Measurements from ENCODE around the gene MON2. TPM values are rescaled to one million over a fixed set of nuclear protein-coding genes. Genes with fewer than 3 reads are reported as not detected.
A peak's percentile ranks its signal among the peaks of the same experiment; 100 is the strongest.

The MON2 gene, protein sequence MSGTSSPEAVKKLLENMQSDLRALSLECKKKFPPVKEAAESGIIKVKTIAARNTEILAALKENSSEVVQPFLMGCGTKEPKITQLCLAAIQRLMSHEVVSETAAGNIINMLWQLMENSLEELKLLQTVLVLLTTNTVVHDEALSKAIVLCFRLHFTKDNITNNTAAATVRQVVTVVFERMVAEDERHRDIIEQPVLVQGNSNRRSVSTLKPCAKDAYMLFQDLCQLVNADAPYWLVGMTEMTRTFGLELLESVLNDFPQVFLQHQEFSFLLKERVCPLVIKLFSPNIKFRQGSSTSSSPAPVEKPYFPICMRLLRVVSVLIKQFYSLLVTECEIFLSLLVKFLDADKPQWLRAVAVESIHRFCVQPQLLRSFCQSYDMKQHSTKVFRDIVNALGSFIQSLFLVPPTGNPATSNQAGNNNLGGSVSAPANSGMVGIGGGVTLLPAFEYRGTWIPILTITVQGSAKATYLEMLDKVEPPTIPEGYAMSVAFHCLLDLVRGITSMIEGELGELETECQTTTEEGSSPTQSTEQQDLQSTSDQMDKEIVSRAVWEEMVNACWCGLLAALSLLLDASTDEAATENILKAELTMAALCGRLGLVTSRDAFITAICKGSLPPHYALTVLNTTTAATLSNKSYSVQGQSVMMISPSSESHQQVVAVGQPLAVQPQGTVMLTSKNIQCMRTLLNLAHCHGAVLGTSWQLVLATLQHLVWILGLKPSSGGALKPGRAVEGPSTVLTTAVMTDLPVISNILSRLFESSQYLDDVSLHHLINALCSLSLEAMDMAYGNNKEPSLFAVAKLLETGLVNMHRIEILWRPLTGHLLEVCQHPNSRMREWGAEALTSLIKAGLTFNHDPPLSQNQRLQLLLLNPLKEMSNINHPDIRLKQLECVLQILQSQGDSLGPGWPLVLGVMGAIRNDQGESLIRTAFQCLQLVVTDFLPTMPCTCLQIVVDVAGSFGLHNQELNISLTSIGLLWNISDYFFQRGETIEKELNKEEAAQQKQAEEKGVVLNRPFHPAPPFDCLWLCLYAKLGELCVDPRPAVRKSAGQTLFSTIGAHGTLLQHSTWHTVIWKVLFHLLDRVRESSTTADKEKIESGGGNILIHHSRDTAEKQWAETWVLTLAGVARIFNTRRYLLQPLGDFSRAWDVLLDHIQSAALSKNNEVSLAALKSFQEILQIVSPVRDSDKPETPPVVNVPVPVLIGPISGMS (N-terminal part only)
- 19.6 and 21.3 TPM in 2 replicates for total RNA-seq

DNA sequence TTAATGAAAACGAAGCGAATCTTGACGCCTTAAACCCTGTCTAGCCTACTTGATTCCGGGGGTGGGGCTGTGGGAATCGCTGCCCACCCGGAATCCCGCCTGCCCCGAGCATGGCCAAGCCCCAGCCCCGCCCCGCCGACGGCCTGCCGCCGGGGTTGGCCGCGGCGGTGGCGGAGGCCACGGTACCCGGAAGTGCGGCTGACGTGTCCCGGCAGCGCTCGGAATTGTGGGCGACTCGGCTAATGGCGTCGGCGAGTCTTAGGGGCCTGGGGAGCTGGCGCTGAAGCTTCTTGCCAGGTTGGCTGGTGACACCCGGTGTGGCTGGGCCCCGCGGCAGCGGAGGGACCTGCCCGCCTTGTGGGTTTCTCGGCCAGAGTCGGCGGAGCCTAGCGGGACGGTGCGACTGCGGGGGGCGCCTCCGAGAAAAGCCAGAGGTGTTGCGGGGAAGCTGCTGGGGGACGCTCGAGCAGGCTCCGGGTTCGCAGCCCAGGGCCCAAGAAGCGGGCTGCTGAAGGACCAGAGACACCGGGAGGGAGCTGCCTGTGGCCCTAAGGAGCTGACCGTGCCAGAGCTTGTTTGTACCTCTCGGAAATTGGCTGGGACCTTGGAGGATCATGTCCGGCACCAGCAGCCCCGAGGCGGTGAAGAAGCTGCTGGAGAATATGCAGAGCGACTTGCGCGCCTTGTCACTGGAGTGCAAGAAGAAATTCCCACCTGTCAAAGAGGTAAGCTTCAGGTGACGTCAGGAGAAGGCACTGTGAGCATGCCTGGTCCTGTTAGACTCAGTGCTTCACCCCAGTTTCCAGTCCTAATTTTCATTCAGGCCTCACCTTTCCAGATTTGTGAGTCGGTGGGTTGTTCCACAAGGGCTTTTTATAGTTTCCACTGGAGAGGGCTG is at the start of gene MON2:
Gene MON2, plus strand, starts transcription at position 233 of the 898 bp plus-strand sequence. Its CDS starts 382 bp downstream, at position 615.
- TF ChIP-seq, protein P1, sequence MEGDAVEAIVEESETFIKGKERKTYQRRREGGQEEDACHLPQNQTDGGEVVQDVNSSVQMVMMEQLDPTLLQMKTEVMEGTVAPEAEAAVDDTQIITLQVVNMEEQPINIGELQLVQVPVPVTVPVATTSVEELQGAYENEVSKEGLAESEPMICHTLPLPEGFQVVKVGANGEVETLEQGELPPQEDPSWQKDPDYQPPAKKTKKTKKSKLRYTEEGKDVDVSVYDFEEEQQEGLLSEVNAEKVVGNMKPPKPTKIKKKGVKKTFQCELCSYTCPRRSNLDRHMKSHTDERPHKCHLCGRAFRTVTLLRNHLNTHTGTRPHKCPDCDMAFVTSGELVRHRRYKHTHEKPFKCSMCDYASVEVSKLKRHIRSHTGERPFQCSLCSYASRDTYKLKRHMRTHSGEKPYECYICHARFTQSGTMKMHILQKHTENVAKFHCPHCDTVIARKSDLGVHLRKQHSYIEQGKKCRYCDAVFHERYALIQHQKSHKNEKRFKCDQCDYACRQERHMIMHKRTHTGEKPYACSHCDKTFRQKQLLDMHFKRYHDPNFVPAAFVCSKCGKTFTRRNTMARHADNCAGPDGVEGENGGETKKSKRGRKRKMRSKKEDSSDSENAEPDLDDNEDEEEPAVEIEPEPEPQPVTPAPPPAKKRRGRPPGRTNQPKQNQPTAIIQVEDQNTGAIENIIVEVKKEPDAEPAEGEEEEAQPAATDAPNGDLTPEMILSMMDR (IDR thresholded peaks at IDR 0.05; ENCODE audit: insufficient read depth, low read length, severe bottlenecking) = no peak
- Histone ChIP-seq H3K27me3 (ENCODE audit: control insufficient read depth, insufficient read depth, low read length) (no peaks in the 10 kb centered on the region), H3K36me3 (ENCODE audit: control insufficient read depth, insufficient read depth, low read length) (no peaks in the 10 kb centered on the region), H3K4me3 (ENCODE audit: low read depth, low read length) (peak within 1 kb of the TSS; percentile 96)
- FAIRE-seq (no peak), DNase-seq (ENCODE audit: low read depth) (peak; percentile 72)

DNA sequence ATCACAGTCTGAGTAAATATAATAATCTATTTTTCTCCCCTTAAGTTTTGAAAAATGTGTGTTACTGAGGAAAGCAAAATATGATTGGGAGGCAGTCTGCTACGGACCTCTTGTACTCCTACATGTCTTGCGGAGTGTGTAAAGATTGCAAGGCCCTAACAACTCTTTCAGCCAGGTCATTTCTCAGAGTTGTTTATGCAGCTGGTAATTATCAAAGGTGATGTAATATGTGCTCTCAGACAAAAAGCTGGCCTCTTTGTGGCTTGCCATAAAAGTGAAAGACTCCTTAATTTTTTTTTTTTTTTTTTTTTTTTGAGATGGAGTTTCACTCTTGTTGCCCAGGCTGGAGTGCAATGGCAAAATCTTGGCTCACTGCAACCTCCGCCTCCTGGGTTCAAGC is 40.5 kb upstream of the MON2 start:
- H3K4me3 ChIP-seq (ENCODE audit: low read depth, low read length) = no peak overlapping the region
- FAIRE-seq = no peak
- H3K27me3 ChIP-seq (ENCODE audit: control insufficient read depth, insufficient read depth, low read length) = peaks cover 1% of the 10 kb centered on the region
- TF ChIP-seq, protein P1 (IDR thresholded peaks at IDR 0.05; ENCODE audit: insufficient read depth, low read length, severe bottlenecking) = no peak
- no peak for DNase-seq (ENCODE audit: low read depth)
- no peaks in the 10 kb centered on the region for H3K36me3 ChIP-seq (ENCODE audit: control insufficient read depth, insufficient read depth, low read length)

DNA sequence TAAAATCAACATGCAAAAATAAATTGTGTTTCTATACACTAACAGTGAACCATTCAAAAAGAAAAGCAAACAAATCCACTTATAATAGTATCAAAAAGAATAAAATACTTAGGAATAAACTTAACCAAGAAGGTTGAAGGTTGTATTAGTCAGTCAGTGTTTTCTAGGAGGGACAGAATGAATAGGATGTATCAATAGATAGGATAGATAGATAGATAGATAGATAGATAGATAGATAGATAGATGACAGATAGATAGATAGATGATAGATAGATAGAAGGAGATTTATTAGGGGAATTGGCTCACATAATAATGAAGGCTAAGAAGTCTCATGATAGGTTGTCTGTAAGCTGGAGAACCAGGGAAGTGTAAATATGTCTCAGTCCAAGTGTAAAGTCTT is 37.2 kb upstream of the MON2 start:
- TF ChIP-seq, protein P1 (IDR thresholded peaks at IDR 0.05; ENCODE audit: insufficient read depth, low read length, severe bottlenecking) = no peak
- peaks cover 1% of the 10 kb centered on the region for H3K27me3 ChIP-seq (ENCODE audit: control insufficient read depth, insufficient read depth, low read length)
- FAIRE-seq = no peak

DNA sequence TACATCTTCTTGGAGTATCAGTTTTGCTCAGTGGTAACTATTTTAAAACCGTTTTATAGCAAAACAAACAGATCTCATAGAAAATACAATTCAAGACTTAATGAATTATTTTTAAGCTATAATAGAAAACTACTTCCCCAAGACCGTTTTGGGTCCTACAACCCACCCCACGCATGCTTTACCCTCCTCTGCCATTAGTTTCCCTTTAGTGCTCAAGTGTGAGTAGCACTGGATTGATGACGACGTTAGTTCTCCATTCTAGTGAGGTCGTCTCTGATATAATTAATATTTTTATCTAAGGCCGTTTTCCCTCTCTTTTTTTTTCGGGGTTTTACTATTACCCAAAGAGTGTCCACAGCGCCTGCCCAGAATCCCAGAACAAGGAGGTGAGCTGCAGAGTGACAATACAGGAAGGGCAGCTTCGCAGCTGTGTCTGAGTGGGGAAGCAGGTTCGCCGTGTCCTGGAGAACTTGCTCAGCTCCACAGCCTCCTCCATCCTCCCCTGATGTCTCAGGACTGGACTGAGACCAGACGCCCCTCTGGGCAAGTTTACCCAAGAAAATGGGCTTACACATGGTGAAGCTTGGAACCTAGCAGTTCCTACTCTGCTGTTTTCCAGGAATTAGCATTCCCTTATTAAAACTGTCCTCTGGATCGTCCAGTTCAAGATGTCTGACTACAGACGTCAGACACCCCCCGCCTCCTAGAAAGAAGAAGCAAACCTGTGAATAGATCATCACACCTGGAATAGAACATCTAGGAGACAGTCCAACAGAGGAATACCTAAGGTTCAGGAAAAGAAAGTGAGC is 31.9 kb upstream of the MON2 start:
- Histone ChIP-seq H3K4me3 (ENCODE audit: low read depth, low read length) (peak overlapping the region; percentile 27), H3K27me3 (ENCODE audit: control insufficient read depth, insufficient read depth, low read length) (peaks cover under 1% of the 10 kb centered on the region), H3K36me3 (ENCODE audit: control insufficient read depth, insufficient read depth, low read length) (no peaks in the 10 kb centered on the region)
- TF ChIP-seq, protein P1 (IDR thresholded peaks at IDR 0.05; ENCODE audit: insufficient read depth, low read length, severe bottlenecking) = no peak
- FAIRE-seq (no peak), DNase-seq (ENCODE audit: low read depth) (peak; percentile 15)

More for the DNA sequence above, 37.2 kb upstream of the MON2 start:
- Histone ChIP-seq H3K4me3 (ENCODE audit: low read depth, low read length) (no peak overlapping the region), H3K36me3 (ENCODE audit: control insufficient read depth, insufficient read depth, low read length) (no peaks in the 10 kb centered on the region)
- DNase-seq (ENCODE audit: low read depth) = no peak
